NOMO-1 treated with dmso at 0.1 percent for 144 hours (cell line): ENCODE measurements around the gene SEMA5A.

ENCODE experiments used
- DNase-seq: peaks from one replicate; lab custom pipeline; 2025; ENCODE audit not compliant: unreplicated experiment; lab: John Stamatoyannopoulos, UW

Gene SEMA5A

DNA sequence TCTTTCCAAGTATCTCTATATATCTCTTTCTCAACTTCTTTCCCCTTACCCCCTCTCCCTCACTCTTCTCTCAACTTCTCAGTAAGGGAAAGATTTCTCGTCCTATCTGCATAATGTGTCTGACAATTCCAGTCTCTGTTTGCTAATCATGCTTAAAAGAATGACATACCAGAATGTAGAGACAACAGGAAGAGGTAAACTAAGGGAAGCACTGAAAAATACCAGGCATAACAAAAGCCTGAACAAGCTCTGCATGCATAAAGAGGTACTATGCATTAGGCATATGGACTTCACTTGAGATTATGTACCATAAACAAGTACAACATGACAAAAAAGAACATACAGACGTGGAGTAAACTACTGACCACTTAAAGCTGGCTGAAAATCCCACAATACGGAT, 62.6 kb downstream of the SEMA5A start:
- peak; percentile 2 for DNase-seq

DNA sequence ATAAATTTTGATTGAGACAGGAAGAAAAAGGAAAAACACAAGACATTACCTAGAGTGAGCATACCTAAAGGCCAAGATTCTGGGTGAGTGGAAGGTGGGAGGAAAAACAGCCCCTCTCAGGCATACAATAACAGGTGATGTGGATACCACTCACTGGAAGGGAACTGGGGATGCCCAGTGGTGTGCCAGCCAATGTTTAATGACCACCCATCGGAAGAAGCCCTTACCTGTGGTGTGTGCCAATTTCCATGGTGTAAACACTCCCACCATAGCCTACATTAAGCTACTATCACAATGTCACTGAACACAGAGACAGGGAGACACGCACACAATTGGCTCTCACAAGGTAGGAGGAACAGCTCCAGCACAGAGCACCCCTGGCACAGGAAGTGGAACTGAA, 63.5 kb downstream of the SEMA5A start:
- DNase-seq: no peak

DNA sequence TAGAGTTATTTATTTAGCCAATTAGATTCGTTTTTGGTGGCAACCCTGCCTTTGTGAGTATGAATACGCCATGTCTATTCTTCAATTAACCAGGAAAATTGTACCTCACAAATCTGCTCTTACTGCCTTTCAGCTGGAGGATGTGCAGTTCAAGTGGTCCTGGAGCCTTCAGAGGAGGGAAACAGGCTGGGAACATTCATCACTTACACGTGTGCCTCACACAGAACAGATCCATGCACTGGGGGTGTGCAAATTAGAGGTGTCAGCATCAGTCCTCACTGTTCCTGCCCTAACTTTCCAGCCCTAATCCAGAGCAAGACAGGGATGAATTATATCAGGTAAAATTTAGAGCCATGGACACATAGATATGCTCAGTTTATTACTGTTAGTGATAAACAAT, 65.4 kb downstream of the SEMA5A start:
- no peak for DNase-seq

DNA sequence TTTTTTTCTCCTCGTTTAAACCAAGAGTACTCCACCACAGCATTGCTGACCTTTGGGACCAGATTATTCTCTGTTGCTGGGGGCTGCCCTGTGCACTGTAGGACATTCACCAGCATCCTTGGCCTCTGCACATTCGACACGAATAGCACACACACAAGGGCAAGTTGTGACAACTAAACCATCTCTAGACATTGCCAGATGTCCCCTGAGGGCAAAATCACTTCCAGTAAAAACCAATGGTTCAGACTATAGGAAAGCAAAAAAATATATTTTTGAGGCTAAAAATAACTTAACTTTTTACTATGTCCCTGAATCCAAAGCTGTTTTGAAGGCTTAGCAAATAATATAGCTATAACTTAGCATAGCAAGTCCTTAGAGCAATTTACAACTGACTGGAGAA, 65.9 kb downstream of the SEMA5A start:
- no peak for DNase-seq

DNA sequence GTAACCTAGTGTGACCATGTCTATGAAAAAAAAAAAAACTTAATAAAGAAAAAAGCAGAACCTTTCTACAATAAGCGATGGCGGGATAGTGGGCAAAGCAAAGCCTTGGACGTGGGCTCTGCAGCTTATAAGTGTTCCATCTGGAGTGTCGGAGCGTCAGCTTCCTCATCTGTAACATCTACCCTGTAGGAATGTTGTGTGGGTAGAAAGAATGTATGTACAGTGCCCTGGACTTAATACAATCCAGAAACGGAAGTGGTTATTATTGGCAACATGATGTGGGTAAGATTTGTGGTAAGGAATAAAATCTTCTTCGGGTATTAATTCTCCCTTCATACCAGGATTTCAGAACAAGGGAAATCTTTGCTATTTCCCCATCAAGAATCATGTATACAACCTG, 66.5 kb downstream of the SEMA5A start:
- no peak for DNase-seq

DNA sequence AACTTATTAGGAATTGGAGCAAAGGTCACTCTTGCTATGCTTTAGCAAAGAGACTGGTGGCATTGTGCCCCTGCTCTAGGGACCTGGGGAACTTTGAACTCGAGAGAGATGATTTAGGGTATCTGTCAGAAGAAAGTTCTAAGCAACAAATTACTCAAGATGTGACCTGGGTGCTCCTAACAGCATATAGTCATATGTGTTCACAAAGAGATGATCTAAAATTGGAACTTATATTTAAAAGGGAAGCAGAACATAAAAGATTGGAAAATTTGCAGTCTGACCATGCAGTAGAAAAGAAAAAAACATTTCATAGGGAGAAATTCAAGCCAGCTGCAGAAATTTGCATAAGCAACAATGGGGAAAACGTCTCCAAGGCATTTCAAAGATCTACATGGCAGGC, 68.3 kb downstream of the SEMA5A start:
- no peak for DNase-seq

DNA sequence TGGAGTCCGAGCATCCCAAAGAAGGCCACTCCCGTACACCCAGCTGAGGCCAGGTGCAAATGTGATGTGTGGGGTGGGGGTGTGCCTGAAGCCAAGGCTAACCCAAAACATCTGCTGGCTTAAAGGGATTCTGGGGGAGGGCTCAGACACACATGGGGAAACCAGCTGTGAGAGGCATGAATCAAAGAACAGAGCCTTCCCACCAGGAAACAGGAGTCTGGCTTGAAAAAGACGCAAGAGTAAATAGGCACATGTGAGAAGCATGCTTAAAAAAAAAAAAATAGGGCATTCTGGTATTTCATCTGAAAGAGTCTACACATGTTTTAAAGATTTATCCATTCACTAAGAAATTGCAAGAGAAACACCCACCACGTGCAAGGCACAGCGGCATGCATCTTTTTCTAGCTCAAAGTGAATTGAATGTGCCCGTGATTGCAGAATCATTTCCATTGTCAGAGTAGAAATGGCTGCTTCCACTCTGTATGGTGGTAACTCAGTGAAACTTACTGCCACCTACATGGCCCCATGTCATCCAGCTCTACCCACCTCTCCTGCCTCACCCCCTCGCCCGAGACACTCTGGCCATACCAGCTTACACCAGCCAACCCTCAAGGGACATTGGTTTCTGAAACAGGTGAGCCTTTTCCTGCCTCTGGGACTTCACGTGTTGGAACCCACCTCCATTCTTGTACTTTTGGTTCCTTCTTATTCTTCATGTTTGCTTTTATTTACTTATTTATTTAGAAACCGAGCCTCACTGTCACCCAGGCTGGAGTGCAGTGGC, 71.5 kb downstream of the SEMA5A start:
- DNase-seq: no peak

DNA sequence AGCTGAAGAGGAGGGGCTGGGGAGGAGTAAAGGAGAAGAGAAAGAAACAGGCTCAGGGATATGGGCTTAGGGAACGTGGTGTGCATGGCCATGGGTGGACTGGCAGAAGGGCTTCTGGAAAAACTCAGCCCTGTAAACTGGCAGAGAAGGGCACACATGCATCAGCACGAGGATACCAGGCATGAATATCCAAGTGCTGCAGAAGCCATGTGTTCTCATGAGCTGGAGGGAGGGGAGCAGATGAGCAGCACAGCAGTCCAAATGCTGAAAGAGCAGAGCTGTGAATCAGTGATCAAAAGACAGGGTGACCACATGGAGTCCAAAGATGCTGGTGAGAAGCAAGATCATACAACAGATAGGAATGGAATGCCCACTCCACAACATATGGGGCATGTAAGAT, 72.3 kb downstream of the SEMA5A start:
- DNase-seq: no peak

DNA sequence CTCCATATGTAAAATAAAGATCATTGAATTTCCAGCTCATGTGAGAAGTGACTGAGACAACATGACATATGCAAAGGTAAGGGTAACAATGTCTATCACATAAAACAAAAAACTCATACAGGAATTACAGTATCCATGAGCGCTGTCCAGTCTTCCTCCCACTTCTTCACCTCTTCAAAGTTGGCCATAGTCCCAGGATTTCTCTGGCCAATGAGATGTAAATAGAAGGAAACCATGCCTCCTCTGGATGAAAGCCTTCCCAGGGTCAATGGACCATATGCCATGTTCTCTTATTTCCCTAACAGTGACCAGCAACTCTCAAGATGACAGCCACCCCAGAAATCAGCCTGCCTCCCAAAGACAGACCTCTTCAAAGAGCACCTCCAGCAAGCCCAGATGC, 75.5 kb downstream of the SEMA5A start:
- no peak for DNase-seq

DNA sequence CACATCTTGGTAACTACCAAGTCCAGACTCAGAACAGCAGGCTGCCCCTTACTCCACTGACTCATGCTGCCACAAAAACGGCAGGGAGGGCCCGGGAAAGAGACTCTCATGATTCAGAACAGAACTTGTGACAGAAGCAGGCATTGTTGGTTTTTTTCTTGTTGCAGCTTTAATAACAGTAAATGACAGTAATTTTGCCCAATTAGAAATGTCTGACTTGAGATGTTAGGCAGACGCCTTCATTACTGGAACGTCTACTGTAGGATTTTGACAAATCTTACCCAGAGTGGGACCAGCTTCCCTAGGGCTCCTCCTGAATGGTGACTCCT, 77.9 kb downstream of the SEMA5A start:
- DNase-seq: no peak

DNA sequence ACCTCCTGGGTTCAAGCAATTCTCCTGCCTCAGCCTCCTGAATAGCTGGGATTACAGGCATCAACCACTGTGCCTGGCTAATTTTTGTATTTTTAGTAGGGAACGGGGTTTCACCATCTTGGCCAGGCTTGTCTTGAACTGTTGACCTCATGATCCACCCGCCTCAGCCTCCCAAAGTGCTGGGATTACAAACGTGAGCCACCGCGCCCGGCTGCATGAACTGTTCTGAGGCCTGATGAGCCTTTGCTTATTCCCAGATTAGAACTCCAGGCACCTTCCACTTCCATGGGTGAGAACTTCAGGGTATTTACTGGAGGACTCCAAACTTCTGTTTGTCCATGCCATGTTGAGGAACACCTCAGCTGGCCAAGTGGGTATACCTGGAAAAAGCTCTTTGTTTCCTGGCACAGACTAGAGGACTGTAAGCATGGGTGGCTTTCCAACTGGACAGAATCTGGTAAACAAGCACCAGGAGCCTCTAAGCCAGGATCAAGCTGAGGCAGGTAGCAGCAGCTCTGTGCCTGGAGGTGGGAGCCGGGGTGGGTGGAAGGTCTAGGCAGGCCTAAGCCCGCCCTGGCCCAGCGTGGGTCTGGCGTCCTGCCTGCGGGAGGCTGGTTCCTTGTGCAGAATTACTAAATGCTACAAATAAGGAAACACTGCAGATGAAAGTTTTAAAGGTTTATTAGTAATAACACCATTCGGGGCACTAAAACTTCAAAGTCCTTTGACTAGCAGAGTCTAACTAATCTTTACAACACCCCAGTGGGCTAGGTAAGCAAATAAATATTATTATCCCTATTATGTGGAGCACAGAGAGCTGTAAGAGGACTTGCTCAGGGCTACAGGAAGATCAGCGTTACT, 78.4 kb downstream of the SEMA5A start:
- no peak for DNase-seq

DNA sequence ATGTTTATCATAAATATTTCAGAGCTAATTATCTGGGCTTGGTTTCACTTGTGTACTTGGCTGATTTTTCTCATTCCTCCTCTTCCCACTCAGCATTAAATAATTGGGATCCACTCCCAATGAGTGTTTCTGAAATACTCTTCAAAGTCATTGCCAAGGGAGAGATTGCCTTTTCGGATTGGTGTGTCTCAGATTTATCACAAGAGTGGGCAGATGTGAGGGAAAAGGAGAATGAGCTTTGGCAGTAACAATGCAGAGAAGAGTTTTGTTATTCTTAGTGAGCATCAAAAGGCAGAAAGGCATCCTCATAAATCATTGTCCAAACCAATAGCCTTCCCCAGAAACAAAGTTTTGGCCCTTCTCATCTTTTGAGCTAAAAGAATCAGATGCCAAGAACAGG, 79.2 kb downstream of the SEMA5A start:
- no peak for DNase-seq

DNA sequence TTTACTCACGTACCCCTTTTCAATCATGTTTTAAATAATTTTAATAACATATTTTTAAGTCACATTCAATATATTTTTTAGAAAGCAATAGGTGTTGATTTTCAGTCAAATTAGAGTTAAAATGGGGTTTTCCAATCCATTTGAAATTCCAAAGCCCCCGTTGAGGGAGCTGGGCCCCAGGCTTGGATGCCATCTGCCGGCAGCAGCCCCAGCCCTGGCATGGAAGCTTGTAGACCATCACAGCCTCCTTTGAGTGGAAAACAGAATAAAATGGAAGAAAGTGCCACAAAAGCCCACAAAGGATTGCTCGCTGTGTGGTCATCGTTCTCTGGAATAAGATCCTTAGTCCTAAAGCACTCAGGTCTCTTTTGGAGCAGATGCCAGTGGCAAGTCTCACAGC, 81.4 kb downstream of the SEMA5A start:
- DNase-seq: no peak

DNA sequence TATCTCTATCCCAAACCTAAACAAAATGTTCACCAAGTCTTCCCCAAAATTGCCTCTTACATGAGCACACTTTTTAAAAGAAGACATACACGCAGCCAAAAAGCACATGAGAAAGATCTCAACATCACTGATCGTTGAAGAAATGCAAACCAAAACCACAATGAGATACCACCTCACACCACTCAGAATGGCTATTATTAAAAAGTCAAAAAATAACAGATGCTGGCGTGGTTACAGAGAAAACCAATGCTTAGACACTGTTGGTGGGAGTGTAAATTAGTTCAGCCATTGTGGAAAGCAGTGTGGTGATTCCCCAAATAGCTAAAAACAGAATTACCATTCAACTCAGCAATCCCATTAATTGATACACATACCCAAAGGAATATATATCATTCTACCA, 83.8 kb downstream of the SEMA5A start:
- DNase-seq: no peak

DNA sequence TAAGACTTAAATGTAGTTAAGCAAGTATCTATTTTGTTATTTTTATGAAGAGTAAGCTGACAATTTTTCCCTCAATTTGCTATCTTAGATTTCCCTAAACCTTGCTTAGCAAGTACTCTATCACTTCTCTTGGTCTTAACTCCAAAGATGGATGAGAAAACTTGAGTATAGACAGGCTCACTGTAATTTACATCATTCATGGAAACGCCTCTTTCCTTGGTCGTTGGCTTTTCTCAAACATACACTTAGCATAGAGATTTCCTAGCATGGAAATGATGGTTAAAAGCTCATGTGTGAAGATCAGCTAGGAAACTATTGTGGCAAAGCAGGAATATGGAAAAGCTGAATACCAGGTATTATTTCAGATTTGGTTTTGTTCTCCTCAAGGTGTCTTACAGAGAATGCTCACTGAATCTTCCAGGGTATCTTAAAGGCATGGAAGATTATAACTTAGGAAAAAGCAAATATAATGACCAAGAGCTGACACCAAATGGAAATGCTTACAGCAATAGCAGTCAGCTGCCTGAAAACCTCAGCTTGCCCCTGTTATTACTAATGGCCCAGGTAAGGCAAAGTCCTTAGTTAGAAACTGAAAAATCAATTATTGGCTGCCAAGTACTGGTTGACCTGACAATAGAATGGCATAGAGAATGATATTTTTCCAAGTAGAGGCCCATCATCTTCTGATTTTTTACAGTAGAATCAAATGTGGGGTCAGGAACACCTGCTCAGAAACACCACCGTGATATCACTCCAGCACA, 84.8 kb downstream of the SEMA5A start:
- DNase-seq: no peak

DNA sequence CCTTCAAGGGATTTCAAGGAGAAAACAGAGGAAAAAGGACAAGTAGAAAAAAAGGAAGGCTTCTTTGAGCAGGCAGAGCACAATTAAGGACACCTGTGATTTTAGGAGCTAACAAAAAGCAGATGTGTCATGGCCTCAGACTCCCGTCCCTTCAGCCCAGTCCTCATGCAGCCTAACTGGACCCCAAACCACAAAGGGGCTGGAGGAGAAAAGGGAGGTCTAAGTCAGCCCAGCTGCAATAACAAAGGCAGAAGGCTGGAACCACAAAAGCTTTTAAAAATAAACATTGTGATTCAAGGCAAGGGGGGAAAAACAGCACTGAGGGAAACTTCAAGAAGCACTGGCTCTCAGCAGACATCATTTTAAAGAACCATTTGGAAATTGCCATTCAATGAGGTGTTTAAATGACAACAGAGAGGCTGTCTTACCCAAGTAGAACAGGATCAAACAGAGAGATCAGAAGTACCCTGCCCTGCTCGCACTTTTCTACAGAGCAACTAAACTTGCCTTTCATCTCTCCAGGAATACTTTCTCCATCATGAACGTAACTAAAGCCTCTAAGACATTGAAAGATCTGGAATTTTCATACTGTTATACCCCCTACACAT, 89.3 kb downstream of the SEMA5A start:
- DNase-seq: no peak

DNA sequence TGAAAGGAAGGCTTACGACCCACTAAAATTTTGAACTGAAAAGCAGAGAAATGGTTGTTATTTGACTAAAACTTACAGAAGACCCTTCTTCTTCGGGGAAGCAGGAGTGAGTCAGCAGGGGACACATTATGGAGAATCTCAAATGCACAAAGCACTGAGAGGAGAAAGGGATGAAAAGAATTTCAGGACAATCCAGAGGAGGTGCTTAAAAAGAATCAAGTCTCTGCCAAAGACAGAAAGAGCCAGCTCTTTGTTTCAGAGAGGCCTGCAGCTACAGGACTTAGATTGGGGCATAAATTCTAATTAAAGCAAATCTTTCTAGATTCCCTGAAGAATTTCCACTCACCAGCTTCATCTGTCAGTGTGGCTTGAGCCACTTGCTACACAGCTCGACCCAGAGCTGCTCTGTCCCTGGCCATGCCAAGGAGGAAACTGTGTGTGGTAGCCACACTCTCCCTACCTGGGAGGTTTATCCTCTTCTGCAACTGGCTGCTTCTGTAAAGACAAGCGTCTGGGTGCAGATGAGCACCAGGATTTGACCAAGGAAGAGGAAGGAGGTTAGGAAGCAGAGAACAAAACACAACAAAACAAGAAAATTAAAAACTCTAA, 89.9 kb downstream of the SEMA5A start:
- no peak for DNase-seq

DNA sequence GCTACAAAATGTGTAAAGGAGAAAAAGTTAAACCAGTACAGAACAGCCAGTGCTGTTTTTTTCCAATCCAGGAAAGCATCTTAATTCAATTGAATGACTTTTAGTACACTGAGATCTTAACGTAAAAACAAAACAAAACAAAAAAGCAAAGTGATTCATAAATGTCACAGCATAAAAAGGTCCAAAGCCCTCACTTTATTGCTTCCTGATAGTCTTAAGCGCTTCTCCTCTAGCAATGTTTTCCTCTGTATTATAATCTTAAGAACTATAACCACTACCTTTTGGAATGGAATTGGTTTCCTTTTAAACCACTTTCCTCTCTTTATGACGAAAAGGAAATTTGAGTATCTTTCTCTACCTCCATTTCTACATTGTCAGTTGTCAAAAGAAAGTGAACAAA, 91.4 kb downstream of the SEMA5A start:
- no peak for DNase-seq

DNA sequence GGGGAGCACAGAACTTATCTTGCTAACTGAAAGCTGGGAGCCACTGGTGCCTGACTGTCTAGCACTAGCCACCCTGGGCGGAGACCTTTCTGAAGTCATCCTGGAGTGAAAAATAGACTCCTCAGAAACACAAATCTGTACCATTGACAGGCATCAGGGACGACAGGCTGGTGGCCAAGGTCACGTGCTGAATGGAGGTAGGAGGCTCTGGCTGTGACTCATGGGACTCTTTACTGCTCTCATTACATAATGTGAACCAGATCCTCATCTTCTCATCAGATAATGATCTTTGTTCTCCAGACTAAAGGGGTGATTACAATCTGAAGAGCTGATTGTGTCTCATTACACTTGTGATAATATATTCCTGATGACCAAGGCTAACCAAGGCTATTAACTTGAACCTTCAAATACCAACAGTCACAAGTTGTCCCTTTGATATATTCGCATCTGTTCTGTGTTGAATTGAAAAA, 91.8 kb downstream of the SEMA5A start:
- DNase-seq: no peak

DNA sequence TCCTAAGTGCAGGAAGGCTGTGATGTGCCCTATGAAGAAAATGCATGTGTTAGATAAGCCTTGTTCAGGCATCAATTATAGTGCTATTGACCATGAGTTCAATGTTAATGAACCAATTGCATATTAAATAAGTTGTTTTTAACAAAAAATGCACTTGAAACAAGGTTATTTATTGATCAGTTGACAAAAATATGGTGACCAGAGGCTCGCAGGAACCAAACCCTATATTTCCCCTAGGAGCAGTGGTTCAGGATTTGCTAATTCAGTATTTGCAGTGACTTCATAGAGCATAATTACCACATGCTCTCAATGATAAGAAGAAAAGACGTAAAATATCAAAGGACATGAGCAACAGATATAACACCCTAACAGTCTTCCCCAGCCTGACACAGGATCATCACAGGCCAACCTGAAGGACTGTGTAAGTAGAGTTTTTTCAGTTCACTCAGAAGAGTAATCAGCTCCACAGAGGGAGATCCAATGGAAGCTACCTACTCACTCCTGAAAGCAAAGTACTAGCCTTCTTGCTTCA, 92.3 kb downstream of the SEMA5A start:
- DNase-seq: no peak

DNA sequence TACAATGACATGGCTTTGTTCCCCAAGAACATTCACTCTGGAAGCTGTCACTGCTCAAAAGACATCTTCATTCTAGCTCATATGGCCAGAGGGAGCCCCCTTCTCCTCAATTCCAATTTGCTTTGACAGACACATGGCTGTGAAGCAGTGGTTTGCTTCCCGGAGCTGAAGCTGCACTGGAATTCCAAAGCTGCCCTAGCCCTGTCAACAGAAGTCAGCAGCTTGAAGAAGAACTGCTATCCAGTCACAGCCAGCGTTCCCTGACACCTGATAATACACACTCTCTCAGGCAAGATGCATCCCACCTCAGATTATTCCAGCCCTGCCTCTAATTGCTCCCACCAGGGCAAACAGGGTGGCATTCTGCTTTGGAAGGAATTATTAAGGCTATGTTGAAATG, 93.7 kb downstream of the SEMA5A start:
- no peak for DNase-seq
